ENCODE data around the gene AFMID. TPM values are rescaled to one million over a fixed set of nuclear protein-coding genes. Genes with fewer than 3 reads are reported as not detected.

Gene AFMID
- total and polyA plus RNA-seq, 2 of the 13 experiments (the other 11 are each of a cell fraction or from before 2014, with no cell fraction given) = 249 to 270 TPM

- peak; percentile 90 for TF ChIP-seq MTF1 (CRISPR knock-in tag; IDR thresholded peaks at IDR 0.05)
- no peak for TF ChIP-seq SCMH1 (CRISPR knock-in tag; IDR thresholded peaks at IDR 0.05; ENCODE audit: borderline replicate concordance)
- peak; percentile 73; the same call in 1 of the 2 replicates for TF ChIP-seq ISX (CRISPR knock-in tag; conservative IDR thresholded peaks at IDR 0.05)
- TF ChIP-seq RFX1 (IDR thresholded peaks at IDR 0.05) = no peak
- no peak for TF ChIP-seq IKZF1 (IDR thresholded peaks at IDR 0.05)
- TF ChIP-seq, protein P1, sequence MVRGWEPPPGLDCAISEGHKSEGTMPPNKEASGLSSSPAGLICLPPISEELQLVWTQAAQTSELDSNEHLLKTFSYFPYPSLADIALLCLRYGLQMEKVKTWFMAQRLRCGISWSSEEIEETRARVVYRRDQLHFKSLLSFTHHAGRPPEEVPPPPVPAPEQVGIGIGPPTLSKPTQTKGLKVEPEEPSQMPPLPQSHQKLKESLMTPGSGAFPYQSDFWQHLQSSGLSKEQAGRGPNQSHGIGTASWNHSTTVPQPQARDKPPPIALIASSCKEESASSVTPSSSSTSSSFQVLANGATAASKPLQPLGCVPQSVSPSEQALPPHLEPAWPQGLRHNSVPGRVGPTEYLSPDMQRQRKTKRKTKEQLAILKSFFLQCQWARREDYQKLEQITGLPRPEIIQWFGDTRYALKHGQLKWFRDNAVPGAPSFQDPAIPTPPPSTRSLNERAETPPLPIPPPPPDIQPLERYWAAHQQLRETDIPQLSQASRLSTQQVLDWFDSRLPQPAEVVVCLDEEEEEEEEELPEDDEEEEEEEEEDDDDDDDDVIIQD (CRISPR knock-in tag; IDR thresholded peaks at IDR 0.05; ENCODE audit: low read depth) = 0 out of 2 replicates have a peak, but pooled peaks have one; percentile 21
- no peak for TF ChIP-seq ZNF781 (CRISPR knock-in tag; IDR thresholded peaks at IDR 0.05; ENCODE audit: borderline replicate concordance, not compliant biosample characterization)
- peak; percentile 25; the same call in 1 of the 2 replicates for TF ChIP-seq ZBTB26 (CRISPR knock-in tag; IDR thresholded peaks at IDR 0.05; ENCODE audit: borderline replicate concordance)
- peak; percentile 49 for TF ChIP-seq ASH2L (IDR thresholded peaks at IDR 0.05; ENCODE audit: insufficient read length, low read depth, low read length)
- peak; percentile 57 for TF ChIP-seq ZNF770 (CRISPR knock-in tag; IDR thresholded peaks at IDR 0.05)
- no peak for TF ChIP-seq FOXK2 (IDR thresholded peaks at IDR 0.05)
- TF ChIP-seq ZNF562 (CRISPR knock-in tag; IDR thresholded peaks at IDR 0.05; ENCODE audit: borderline replicate concordance) = no peak
- TF ChIP-seq ZNF451 (CRISPR knock-in tag; IDR thresholded peaks at IDR 0.05) = peak; percentile 90
- TF ChIP-seq ZNF589 (CRISPR knock-in tag; conservative IDR thresholded peaks at IDR 0.05) = peak; percentile 76
- TF ChIP-seq HNF1B (CRISPR knock-in tag; IDR thresholded peaks at IDR 0.05) = peak; percentile 87
- no peak for TF ChIP-seq SP5 (CRISPR knock-in tag; IDR thresholded peaks at IDR 0.05; ENCODE audit: borderline replicate concordance, low read depth)
- TF ChIP-seq NR2C2 (CRISPR knock-in tag; IDR thresholded peaks at IDR 0.05; ENCODE audit: borderline replicate concordance) = peak; percentile 90
- peak; percentile 72 for TF ChIP-seq ZNF773 (CRISPR knock-in tag; IDR thresholded peaks at IDR 0.05; ENCODE audit: borderline replicate concordance)
- TF ChIP-seq SMARCE1 (IDR thresholded peaks at IDR 0.05; ENCODE audit: borderline replicate concordance) = no peak
- peak; percentile 97 for TF ChIP-seq BRCA1 (CRISPR knock-in tag; IDR thresholded peaks at IDR 0.05)
- no peak; the same call in 1 of the 2 replicates for TF ChIP-seq ZFP82 (CRISPR knock-in tag; IDR thresholded peaks at IDR 0.05; ENCODE audit: borderline replicate concordance)
- TF ChIP-seq ZNF7 (CRISPR knock-in tag; IDR thresholded peaks at IDR 0.05) = 0 out of 2 replicates have a peak, but pooled peaks have one; percentile 11
- no peak for TF ChIP-seq SIN3A (IDR thresholded peaks at IDR 0.05; ENCODE audit: borderline replicate concordance, low read depth, low read length)
- TF ChIP-seq ZMYM3 (CRISPR knock-in tag; IDR thresholded peaks at IDR 0.05) = peak; percentile 15; the same call in 1 of the 2 replicates
- peak; percentile 85; the same call in 1 of the 2 replicates for TF ChIP-seq AHR (CRISPR knock-in tag; IDR thresholded peaks at IDR 0.05)
Observed at GRCh38 chr17:78253946-78254672, 66.9 kb downstream of the AFMID start (continued).

All from HepG2 (cell line).